ENCODE data around the gene ENPEP.

- TF ChIP-seq POLR2AphosphoS5 (IDR thresholded peaks at IDR 0.05; ENCODE audit: low read depth, low read length) (no peak), TAF1 (IDR thresholded peaks at IDR 0.05; ENCODE audit: borderline replicate concordance, low read depth, low read length) (no peak)
Measured at GRCh38 chr4:110499126-110499525, 23.2 kb downstream of the ENPEP start.

All from GM12892 (cell line).